Neural cell (in vitro differentiated cells): ENCODE data around the gene EBF3. TPM values are rescaled to one million over a fixed set of nuclear protein-coding genes. Genes with fewer than 3 reads are reported as not detected.

Experiments
- H2AFZ ChIP-seq: fragments of 200-600, 300-800 bp; sonication (generic), shearing (Covaris generic); 2 replicates; pipeline ENCODE4 v1.6.0; 2014; ENCODE audit warnings: low read depth, mild to moderate bottlenecking, antibody characterized with exemption, low read length, moderate library complexity
- H3F3A ChIP-seq: fragments of 200-600 bp; shearing (Covaris generic); 2 replicates; pipeline ENCODE4 v1.6.1; 2016; ENCODE audit warnings: mild to moderate bottlenecking, moderate library complexity, mixed read lengths, antibody characterized with exemption, low read length; ENCODE audit not compliant: insufficient read depth, poor library complexity, severe bottlenecking
- H3K27ac ChIP-seq: fragments of 200-600, 300-800 bp; sonication (generic), shearing (Covaris generic); 2 replicates; pipeline ENCODE4 v1.5.1; 2014; ENCODE audit warnings: mild to moderate bottlenecking, low read length, moderate library complexity
- H3K27me3 ChIP-seq: fragments of 300-800, 200-600 bp; sonication (generic), shearing (Covaris generic); 2 replicates; pipeline ENCODE4 v1.6.0; 2014; ENCODE audit warnings: mild to moderate bottlenecking, low read depth, low read length, moderate library complexity; ENCODE audit not compliant: insufficient read depth
- H3K36me3 ChIP-seq: fragments of 300-800, 200-600 bp; sonication (generic), shearing (Covaris generic); 2 replicates; pipeline ENCODE4 v1.5.1; 2014; ENCODE audit warnings: mild to moderate bottlenecking, antibody characterized with exemption, low read length, moderate library complexity; ENCODE audit not compliant: insufficient read depth
- H3K4me2 ChIP-seq: fragments of 300-800, 200-600 bp; sonication (generic), shearing (Covaris generic); 2 replicates; pipeline ENCODE4 v1.6.0; 2014; ENCODE audit warnings: mild to moderate bottlenecking, low read length
- H3K4me3 ChIP-seq: fragments of 300-800, 200-600 bp; sonication (generic), shearing (Covaris generic); 2 replicates; pipeline ENCODE4 v1.5.1; 2014; ENCODE audit warnings: mild to moderate bottlenecking, low read length, moderate library complexity
- H3K79me2 ChIP-seq: fragments of 200-600 bp; shearing (Covaris generic); replicated peaks from 2 replicates; pipeline ENCODE4 v1.6.0; 2014; ENCODE audit warnings: mild to moderate bottlenecking, low read length, moderate library complexity; ENCODE audit not compliant: insufficient read depth
- H3K9ac ChIP-seq: fragments of 300-800, 200-600 bp; sonication (generic), shearing (Covaris generic); 2 replicates; pipeline ENCODE4 v1.6.1; 2016; ENCODE audit warnings: mild to moderate bottlenecking, low read length, mixed read lengths
- H3K9me2 ChIP-seq: fragments of 200-600 bp; shearing (Covaris generic); 2 replicates; pipeline ENCODE4 v1.6.1; 2016; ENCODE audit warnings: mild to moderate bottlenecking, low read length, mixed read lengths; ENCODE audit not compliant: insufficient read depth
- H3K9me3 ChIP-seq: fragments of 200-600, 300-800 bp; sonication (generic), shearing (Covaris generic); 2 replicates; pipeline ENCODE4 v1.6.1; 2016; ENCODE audit warnings: mild to moderate bottlenecking, mixed run types, low read length, moderate library complexity, mixed read lengths
- H4K20me1 ChIP-seq: fragments of 200-600 bp; shearing (Covaris generic); 2 replicates; pipeline ENCODE4 v1.6.1; 2016; ENCODE audit warnings: mild to moderate bottlenecking, mixed run types; ENCODE audit not compliant: insufficient read depth
- EP300 ChIP-seq: fragments of 450-650 bp; conservative IDR thresholded peaks from 2 replicates; pipeline ENCODE4 v1.6.1; 2014; ENCODE audit warnings: antibody characterized with exemption, mild to moderate bottlenecking, moderate library complexity; ENCODE audit not compliant: poor library complexity, severe bottlenecking
- EZH2 ChIP-seq: fragments of 200-600, 300-800 bp; shearing (Covaris generic), sonication (generic); IDR thresholded peaks from 2 replicates; pipeline ENCODE4 v1.6.1; 2014; ENCODE audit warnings: antibody characterized with exemption, low read length, borderline replicate concordance, mild to moderate bottlenecking; ENCODE audit not compliant: insufficient read depth, poor library complexity, severe bottlenecking
- MXI1 ChIP-seq: fragments of 450-650 bp; conservative IDR thresholded peaks from 2 replicates; pipeline ENCODE4 v1.6.1; 2014; ENCODE audit warnings: antibody characterized with exemption, mild to moderate bottlenecking; ENCODE audit not compliant: poor library complexity, severe bottlenecking
- POLR2AphosphoS5 ChIP-seq: IDR thresholded peaks from 2 replicates; pipeline ENCODE4 v1.6.1; 2012
- RAD21 ChIP-seq: fragments of 450-650 bp; conservative IDR thresholded peaks from 2 replicates; pipeline ENCODE4 v1.6.1; 2014; ENCODE audit warnings: antibody characterized with exemption, mild to moderate bottlenecking, moderate library complexity
- REST ChIP-seq: IDR thresholded peaks from 2 replicates; pipeline ENCODE4 v1.6.1; 2012; ENCODE audit warnings: borderline replicate concordance
- SMC3 ChIP-seq: fragments of 450-650 bp; conservative IDR thresholded peaks from 2 replicates; pipeline ENCODE4 v1.6.1; 2014; ENCODE audit warnings: antibody characterized with exemption, mild to moderate bottlenecking, moderate library complexity; ENCODE audit not compliant: poor library complexity
- TAF1 ChIP-seq: IDR thresholded peaks from 2 replicates; pipeline ENCODE4 v1.6.1; 2012; ENCODE audit warnings: low read depth
- polyA plus RNA-seq: library from polyadenylated mRNA; depleted of rRNA; stranded (reverse); fragments of >200 nt; gene quantifications from 2 replicates; pipeline ENCODE4 v1.2.3, GENCODE V29; 2014
- TF ChIP-seq, protein P1 (sequence below): fragments of 450-650 bp; IDR thresholded peaks from 2 replicates; pipeline ENCODE4 v1.5.1; 2014; ENCODE audit warnings: antibody characterized with exemption, mild to moderate bottlenecking, moderate library complexity; ENCODE audit not compliant: poor library complexity, severe bottlenecking

Gene EBF3
- polyA plus RNA-seq, 1 donor from 2014 or later: 0.38 TPM

DNA sequence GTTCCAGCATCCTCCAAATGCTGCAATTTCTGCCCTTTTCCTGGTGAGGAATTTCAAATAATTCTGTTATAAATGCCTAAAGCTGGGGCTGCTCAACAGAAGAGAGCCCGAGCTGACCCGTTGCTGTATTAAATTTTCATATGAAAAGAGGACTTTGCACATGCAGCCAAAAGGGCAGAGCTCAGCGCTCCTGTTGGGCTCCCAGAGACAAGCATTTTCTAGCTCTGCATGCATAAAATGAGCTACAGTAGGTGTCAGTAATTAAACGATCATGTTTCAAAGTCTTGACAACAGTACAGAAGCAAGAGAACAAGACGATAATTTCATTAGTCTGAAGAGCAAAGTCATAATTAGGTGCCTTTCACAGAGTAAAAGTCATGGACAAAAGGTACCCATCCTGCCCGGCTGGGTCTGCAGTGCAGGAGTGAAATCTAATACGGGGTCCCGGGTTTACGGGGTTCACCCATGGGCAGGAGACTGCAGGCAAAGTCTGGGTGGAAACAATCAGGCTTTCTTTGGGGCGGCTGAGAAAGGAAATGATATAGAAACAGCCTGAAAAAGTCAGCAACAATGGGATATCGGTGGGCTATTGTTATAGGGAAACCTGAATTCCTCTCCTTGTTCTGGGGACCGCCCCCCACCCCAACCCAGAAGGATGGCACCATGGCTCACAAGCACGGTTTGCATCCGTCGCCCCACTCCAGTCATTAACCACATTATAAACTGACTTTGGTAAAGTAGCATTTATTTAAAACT lies 66.0 kb downstream of the EBF3 start:
- Histone ChIP-seq H4K20me1 (no peaks in the 10 kb centered on the region), H3K36me3 (no peaks in the 10 kb centered on the region), H2AFZ (no peak overlapping the region), H3K27me3 (no peaks in the 10 kb centered on the region), H3K9ac (no peak overlapping the region), H3K9me3 (no peaks in the 10 kb centered on the region), H3K9me2 (no peaks in the 10 kb centered on the region), H3F3A (no peaks in the 10 kb centered on the region), H3K4me3 (no peak overlapping the region), H3K4me2 (no peak overlapping the region), H3K27ac (no peak overlapping the region), H3K79me2 (no peaks in the 10 kb centered on the region)
- TF ChIP-seq SMC3: no peak
- no peak for TF ChIP-seq POLR2AphosphoS5
- TF ChIP-seq EZH2: no peak
- TF ChIP-seq MXI1: no peak
- TF ChIP-seq EP300: no peak
- TF ChIP-seq, protein P1, sequence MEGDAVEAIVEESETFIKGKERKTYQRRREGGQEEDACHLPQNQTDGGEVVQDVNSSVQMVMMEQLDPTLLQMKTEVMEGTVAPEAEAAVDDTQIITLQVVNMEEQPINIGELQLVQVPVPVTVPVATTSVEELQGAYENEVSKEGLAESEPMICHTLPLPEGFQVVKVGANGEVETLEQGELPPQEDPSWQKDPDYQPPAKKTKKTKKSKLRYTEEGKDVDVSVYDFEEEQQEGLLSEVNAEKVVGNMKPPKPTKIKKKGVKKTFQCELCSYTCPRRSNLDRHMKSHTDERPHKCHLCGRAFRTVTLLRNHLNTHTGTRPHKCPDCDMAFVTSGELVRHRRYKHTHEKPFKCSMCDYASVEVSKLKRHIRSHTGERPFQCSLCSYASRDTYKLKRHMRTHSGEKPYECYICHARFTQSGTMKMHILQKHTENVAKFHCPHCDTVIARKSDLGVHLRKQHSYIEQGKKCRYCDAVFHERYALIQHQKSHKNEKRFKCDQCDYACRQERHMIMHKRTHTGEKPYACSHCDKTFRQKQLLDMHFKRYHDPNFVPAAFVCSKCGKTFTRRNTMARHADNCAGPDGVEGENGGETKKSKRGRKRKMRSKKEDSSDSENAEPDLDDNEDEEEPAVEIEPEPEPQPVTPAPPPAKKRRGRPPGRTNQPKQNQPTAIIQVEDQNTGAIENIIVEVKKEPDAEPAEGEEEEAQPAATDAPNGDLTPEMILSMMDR: no peak
- no peak for TF ChIP-seq TAF1
- no peak for TF ChIP-seq REST
- no peak for TF ChIP-seq RAD21

GRCh38 chr10:129896860-129897200 lies 67.2 kb downstream of the EBF3 start:
- Histone ChIP-seq H3K4me2 (no peak overlapping the region), H3F3A (no peaks in the 10 kb centered on the region), H3K79me2 (no peaks in the 10 kb centered on the region), H3K36me3 (no peaks in the 10 kb centered on the region), H3K9ac (no peak overlapping the region), H3K4me3 (no peak overlapping the region), H2AFZ (no peak overlapping the region), H3K9me3 (no peaks in the 10 kb centered on the region), H3K27ac (no peak overlapping the region), H3K9me2 (no peaks in the 10 kb centered on the region), H3K27me3 (no peaks in the 10 kb centered on the region), H4K20me1 (no peaks in the 10 kb centered on the region)
- no peak for TF ChIP-seq POLR2AphosphoS5
- no peak for TF ChIP-seq EZH2
- TF ChIP-seq, protein P1: no peak
- no peak for TF ChIP-seq MXI1
- TF ChIP-seq REST: no peak
- no peak for TF ChIP-seq SMC3
- no peak for TF ChIP-seq TAF1
- no peak for TF ChIP-seq RAD21
- no peak for TF ChIP-seq EP300
